ENCODE results near the gene MYLIP. TPM values are rescaled to one million over a fixed set of nuclear protein-coding genes. Genes with fewer than 3 reads are reported as not detected.
A peak's percentile ranks its signal among the peaks of the same experiment; 100 is the strongest.

The MYLIP gene
- 52.8 TPM for total RNA-seq
- 27.1 TPM for polyA plus RNA-seq (ENCODE audit: insufficient read depth, low read depth, low replicate concordance)
- long read RNA-seq, donor 1, transcript MYLIP-202 (7 exons, 1,666 nt): major isoform, 6 of 6 reads
- long read RNA-seq, donor 1, partial matches to known transcripts: 0 of 6 reads
- long read RNA-seq, donor 1, other reads (novel, unspliced or antisense): 0 of 6 reads
- long read RNA-seq, donor 2, partial matches to known transcripts: 8 of 12 reads
- long read RNA-seq, donor 2, other reads (novel, unspliced or antisense): 0 of 12 reads
- long read RNA-seq, donor 3, transcript MYLIP-202 (7 exons, 1,666 nt): major isoform, 14 of 14 reads
- long read RNA-seq, donor 3, partial matches to known transcripts: 0 of 14 reads
- long read RNA-seq, donor 3, other reads (novel, unspliced or antisense): 0 of 14 reads
- long read RNA-seq, donor 4, transcript MYLIP-202 (7 exons, 1,666 nt): major isoform, 7 of 7 reads
- long read RNA-seq, donor 4, partial matches to known transcripts: 0 of 7 reads
- long read RNA-seq, donor 4, other reads (novel, unspliced or antisense): 0 of 7 reads
- long read RNA-seq, donor 5: 0 reads
- long read RNA-seq, donor 6, partial matches to known transcripts: 0 of 2 reads
- long read RNA-seq, donor 6, other reads (novel, unspliced or antisense): 0 of 2 reads
- long read RNA-seq, donor 7, transcript MYLIP-202 (7 exons, 1,666 nt): major isoform, 18 of 30 reads
- long read RNA-seq, donor 7, partial matches to known transcripts: 4 of 30 reads
- long read RNA-seq, donor 7, other reads (novel, unspliced or antisense): 8 of 30 reads
- long read RNA-seq, donor 8, partial matches to known transcripts: 0 of 4 reads
- long read RNA-seq, donor 8, other reads (novel, unspliced or antisense): 0 of 4 reads
- long read RNA-seq, donor 9, partial matches to known transcripts: 0 of 1 reads
- long read RNA-seq, donor 9, other reads (novel, unspliced or antisense): 0 of 1 reads
- long read RNA-seq, donor 10, partial matches to known transcripts: 0 of 2 reads
- long read RNA-seq, donor 10, other reads (novel, unspliced or antisense): 0 of 2 reads

GRCh38 chr6:16128759-16129622 is at the start of gene MYLIP:
MYLIP (plus strand) TSS chr6:16129086; CDS start chr6:16129323, 237 bp downstream.
- H3K27ac ChIP-seq (ENCODE audit: low read depth in 2 of 2, low read length in 2 of 2): peak within 1 kb of the TSS; percentile 96 to 97
- peaks cover 0 to 13% (median 0%) of the 10 kb centered on the region in 3 donors for H3K4me1 ChIP-seq (ENCODE audit: control insufficient read depth in 2 of 3, insufficient read depth in 2 of 3, low read depth in 1 of 3, low read length in 3 of 3)
- H3K9me3 ChIP-seq (ENCODE audit: control insufficient read depth in 2 of 3, insufficient read depth in 1 of 3, low read length in 3 of 3): no peaks in the 10 kb centered on the region
- TF ChIP-seq CTCF (IDR thresholded peaks at IDR 0.05; ENCODE audit: borderline replicate concordance, extremely low read depth, insufficient read depth): peak; percentile 83
- no peaks in the 10 kb centered on the region for H3K36me3 ChIP-seq (ENCODE audit: control insufficient read depth in 2 of 3, insufficient read depth in 3 of 3, low read length in 3 of 3)
- H3K27me3 ChIP-seq (ENCODE audit: control insufficient read depth, insufficient read depth, low read length): no peaks in the 10 kb centered on the region
- no peak for FAIRE-seq
- H3K4me3 ChIP-seq (ENCODE audit: low read length in 3 of 3): peak within 1 kb of the TSS; percentile 74 to 95 (median 77)
- DNase-seq: peak; percentile 98 to 99 (median 99)
- peak within 1 kb of the TSS; percentile 71 to 91 (median 72) for H3K9ac ChIP-seq (ENCODE audit: low read length in 3 of 3)
- intact Hi-C loops (cut with DNase I): no loop called here

- TF ChIP-seq CTCF (IDR thresholded peaks at IDR 0.05; ENCODE audit: borderline replicate concordance, extremely low read depth, insufficient read depth): no peak
- no peak overlapping the region for H3K9ac ChIP-seq (ENCODE audit: low read length in 3 of 3)
- no peaks in the 10 kb centered on the region for H3K27me3 ChIP-seq (ENCODE audit: control insufficient read depth, insufficient read depth, low read length)
- H3K4me3 ChIP-seq (ENCODE audit: low read length in 3 of 3): no peak overlapping the region
- H3K27ac ChIP-seq (ENCODE audit: low read depth in 2 of 2, low read length in 2 of 2): no peak overlapping the region
- intact Hi-C loops (cut with DNase I): no loop called here
- DNase-seq (no peak), FAIRE-seq (no peak)
- no peaks in the 10 kb centered on the region for H3K4me1 ChIP-seq (ENCODE audit: control insufficient read depth in 2 of 3, insufficient read depth in 2 of 3, low read depth in 1 of 3, low read length in 3 of 3)
- no peaks in the 10 kb centered on the region for H3K9me3 ChIP-seq (ENCODE audit: control insufficient read depth in 2 of 3, insufficient read depth in 1 of 3, low read length in 3 of 3)
- no peaks in the 10 kb centered on the region for H3K36me3 ChIP-seq (ENCODE audit: control insufficient read depth in 2 of 3, insufficient read depth in 3 of 3, low read length in 3 of 3)
Observed at GRCh38 chr6:16079354-16079753, 49.5 kb upstream of the MYLIP start.

GRCh38 chr6:16080204-16080603 is 48.7 kb upstream of the MYLIP start:
- Histone ChIP-seq H3K4me1 (ENCODE audit: control insufficient read depth in 2 of 3, insufficient read depth in 2 of 3, low read depth in 1 of 3, low read length in 3 of 3) (no peaks in the 10 kb centered on the region), H3K9ac (ENCODE audit: low read length in 3 of 3) (no peak overlapping the region), H3K9me3 (ENCODE audit: control insufficient read depth in 2 of 3, insufficient read depth in 1 of 3, low read length in 3 of 3) (no peaks in the 10 kb centered on the region), H3K27ac (ENCODE audit: low read depth in 2 of 2, low read length in 2 of 2) (no peak overlapping the region), H3K27me3 (ENCODE audit: control insufficient read depth, insufficient read depth, low read length) (no peaks in the 10 kb centered on the region), H3K36me3 (ENCODE audit: control insufficient read depth in 2 of 3, insufficient read depth in 3 of 3, low read length in 3 of 3) (no peaks in the 10 kb centered on the region), H3K4me3 (ENCODE audit: low read length in 3 of 3) (no peak overlapping the region)
- FAIRE-seq (no peak), DNase-seq (no peak)
- TF ChIP-seq CTCF (IDR thresholded peaks at IDR 0.05; ENCODE audit: borderline replicate concordance, extremely low read depth, insufficient read depth): no peak
- intact Hi-C loops (cut with DNase I): no loop called here

Measured in kidney (tissue), 22 donors.